HT1080 (cell line): Measurements from ENCODE around the gene POLN. TPM values are rescaled to one million over a fixed set of nuclear protein-coding genes. Genes with fewer than 3 reads are reported as not detected.
"Not testable (repeated sequence)": the region's sequence is repeated elsewhere in the genome, so short reads cannot be mapped to it uniquely, and the experiment has no call there.

ENCODE experiments used
- DNase-seq: peaks from one replicate; pipeline ENCODE4 v3.0.0-alpha.2; 2015; ENCODE audit warnings: low read depth
- total RNA-seq: library from RNA; depleted of rRNA; stranded (reverse); fragments of >200 nt; shearing (Covaris generic); gene quantifications from 2 replicates; pipeline ENCODE4 v1.2.3, GENCODE V29; 2014

The POLN gene
- total RNA-seq, 1 experiment from 2014 or later = 2.9 TPM

DNA sequence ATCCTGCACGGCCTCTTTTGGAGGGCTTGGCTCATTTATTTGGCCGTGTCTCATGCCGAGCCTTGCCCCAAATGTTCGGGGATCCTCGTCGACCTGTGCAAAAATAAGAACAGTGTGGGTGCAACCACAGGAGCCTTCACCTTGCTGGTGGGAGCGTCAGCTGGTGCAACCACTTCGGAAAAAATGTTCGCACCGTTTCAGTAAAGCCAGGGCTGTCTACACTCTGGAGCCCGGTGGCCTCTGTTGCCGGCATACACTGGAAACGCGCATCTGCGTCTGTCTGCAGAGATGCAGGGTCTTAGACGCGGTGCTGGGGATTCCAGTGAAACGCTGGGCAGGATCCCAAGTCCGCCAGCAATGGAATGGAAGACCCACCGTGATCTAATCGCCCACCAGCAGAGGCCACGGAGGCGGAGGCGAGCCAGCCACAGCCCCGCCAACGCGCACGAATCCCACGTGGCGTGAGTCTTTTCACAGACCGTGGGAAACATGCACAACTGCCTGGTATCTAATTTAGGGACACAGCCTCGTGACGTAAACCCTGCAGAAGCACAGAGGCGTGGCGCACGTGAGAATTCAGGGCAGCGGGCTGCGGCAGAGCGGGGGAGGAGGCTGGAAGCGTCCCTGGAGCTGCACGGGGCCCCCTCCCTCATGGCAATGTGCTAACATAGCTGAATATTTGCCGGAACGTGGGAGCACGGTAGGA, 33.8 kb upstream of the POLN start:
- no peak for DNase-seq

- not testable (repeated sequence) for DNase-seq
Measured at GRCh38 chr4:2275044-2275397, 33.1 kb upstream of the POLN start.

GRCh38 chr4:2274320-2275043, 32.6 kb upstream of the POLN start:
- no peak for DNase-seq

DNA sequence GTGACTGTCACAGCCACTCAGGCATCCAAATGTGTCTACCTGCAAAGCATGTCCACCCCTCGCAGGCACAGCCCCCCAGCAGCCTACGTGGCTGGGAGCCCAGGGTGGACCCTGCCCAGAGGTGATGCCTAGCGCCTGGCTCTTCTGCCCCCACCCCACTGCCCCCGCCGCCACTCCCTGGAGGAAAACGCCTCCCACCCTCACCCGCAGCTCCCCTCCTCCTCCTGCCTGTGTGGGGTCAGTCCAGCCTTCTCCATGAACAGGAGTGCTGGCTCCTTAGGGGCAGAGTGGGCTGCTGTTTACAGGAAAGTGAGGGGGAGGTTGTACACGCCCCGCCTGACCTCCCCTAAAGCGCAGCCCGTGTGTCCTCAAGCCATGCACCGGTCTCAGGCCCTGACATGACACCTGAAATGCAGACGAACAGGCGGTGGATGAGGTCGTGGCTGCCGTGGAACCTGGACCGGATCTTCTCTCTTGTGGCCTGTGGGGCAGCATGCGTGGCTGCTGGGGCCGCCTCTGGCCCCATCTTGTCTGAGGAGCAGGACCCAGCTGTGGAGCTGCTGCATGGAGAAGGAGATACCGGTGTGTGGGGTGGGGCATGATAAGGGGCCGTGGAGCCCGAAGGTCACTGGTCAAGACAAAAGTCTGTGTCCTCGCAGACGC, 31.9 kb upstream of the POLN start:
- no peak for DNase-seq

GRCh38 chr4:2273221-2273620, 31.3 kb upstream of the POLN start:
- DNase-seq = no peak

DNA sequence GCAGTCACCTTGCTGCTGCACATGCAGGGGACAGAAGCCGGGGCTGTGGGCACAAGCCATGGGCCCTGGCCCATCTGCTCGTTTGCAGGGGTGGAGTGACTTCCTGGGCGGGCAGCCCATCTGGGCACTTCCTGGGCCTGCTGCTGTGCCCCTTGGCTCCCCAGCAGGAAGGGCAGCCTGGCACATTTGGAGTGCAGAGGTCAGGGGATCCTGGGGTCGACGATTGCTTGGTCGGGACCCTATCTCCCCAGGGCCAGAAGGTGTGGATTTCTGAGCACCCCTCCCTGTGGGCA, 30.9 kb upstream of the POLN start:
- DNase-seq = no peak

DNA sequence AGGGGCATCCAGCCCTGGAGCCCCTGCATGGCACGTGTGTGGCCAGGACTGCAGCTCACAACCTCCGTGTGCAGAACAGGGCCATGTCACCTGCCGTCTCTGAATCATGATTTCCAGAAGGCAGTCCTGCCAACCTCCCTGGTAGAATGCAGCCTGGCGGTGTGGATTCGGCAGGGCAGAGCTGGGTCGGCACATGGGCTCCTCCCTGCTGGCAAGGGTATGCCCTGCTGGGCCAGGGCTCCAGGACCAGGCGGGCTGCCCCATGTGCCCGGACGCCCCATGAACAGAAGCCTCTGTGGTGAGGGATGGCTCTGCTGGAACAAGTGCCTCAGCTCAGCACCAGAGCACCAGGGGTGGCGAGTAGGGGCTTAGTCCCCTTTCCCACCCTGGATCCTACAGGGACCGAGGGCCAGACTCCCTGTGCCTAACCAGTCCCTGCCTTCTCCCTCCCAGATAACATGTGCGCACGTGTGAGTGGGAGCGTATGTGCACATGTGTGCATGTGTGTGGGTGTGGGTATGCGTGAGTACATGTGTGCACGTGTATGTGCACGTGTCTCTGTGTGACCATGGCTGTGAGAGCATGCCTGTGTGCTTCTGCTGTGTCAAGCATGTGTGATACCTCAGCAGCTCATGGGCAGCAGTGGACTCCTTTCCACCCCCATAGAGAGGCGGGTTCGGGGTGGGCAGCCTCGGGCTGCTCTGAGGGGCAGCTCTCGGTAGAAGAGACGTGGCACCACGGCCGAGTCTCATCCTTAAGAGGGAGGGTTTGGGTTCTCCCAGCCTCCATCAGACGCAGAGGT, 30.3 kb upstream of the POLN start:
- DNase-seq = no peak

GRCh38 chr4:2271279-2272025, 29.5 kb upstream of the POLN start:
- no peak for DNase-seq

- DNase-seq = no peak
Measured at GRCh38 chr4:2270341-2271165, 28.6 kb upstream of the POLN start.

DNA sequence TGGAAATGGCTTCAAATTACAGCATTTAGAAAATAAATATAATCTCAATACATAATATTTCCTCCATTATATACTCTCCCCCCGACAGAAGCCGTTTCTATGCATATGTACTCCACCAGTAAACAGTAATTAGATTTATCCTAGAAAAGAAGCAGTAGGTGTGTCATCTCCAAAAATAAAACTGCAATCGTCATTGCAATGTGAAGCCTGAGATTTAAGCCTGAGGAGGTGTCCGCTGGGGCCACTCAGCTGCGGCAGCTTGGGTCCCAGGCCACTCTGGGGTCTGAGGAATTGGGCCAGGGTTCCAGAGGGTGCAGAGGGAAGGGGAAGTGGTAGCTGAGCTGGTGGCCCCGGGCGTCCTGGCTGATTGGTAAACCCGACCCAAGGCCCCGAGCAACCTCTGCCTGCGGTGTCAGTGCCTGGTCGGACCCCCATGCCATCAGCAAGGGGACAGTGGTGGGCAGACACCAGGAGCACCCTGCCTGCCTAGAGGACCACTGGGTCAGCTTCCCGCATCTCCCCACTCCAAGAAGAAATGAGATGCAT, 27.8 kb upstream of the POLN start:
- no peak for DNase-seq

GRCh38 chr4:2269206-2269531, 27.2 kb upstream of the POLN start:
- no peak for DNase-seq

DNA sequence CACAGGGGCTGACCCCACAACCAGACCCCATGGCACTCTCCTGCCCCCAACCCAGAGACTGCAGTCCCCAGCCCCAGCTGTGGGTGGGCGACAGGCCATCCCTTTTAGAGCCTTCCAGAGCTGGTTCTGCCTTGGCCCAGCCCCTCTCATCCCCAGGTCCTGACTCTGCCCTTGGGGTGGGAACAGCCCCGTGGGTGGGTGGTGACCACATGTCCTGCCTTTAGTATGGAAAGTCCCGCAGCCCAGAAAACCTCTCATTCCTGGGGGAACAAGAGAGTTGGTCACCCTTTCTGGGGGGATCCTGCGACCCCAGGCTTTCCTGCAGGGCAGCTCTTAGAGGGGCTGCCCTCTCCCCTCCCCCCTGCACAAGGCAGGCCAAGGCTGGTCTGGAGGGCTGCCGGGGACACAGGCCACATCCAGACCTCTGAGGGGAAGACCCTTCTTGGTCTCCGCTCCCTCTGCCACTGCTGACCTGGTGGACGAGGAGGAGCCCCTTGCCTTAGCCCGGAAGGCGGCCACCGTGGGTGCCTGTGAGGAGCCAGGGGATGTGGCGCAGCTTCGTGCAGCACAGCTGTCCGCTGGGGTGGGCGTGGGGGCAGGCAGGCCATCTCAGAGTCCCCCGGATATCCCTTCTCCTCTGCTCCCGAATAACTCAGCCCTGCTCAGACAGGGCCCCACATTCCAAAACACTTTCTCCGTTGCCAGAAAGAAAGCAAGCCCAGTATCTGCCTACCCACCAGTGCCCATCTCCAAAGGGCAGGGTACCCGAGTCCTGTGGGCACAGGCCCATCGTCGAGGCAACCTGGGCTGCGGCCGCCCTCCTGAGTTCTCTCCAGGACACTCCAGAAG, 26.7 kb upstream of the POLN start:
- DNase-seq = no peak

DNA sequence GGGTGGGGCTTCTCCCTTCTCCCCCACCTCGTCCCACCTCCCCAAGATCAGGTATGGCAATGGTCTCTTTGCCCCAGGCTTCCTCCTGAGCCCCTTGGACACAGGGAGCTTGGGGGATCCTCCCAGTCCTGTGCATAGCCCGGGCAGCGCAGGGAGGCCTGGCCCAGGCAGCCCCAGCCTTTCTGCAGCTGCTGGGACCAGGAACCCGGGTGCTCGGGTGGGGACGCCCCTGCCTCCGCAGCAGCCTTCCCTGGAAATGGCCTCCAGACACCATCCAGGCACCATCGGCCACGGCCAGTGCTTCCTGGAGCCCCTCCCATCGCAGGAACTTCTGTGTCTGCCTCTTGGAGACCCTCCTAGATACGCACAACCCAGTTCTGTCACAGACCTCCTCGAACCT, 25.9 kb upstream of the POLN start:
- DNase-seq = no peak

GRCh38 chr4:2267320-2267811, 25.4 kb upstream of the POLN start:
- no peak for DNase-seq

- DNase-seq = no peak
Measured at GRCh38 chr4:2266821-2267220, 24.9 kb upstream of the POLN start.

DNA sequence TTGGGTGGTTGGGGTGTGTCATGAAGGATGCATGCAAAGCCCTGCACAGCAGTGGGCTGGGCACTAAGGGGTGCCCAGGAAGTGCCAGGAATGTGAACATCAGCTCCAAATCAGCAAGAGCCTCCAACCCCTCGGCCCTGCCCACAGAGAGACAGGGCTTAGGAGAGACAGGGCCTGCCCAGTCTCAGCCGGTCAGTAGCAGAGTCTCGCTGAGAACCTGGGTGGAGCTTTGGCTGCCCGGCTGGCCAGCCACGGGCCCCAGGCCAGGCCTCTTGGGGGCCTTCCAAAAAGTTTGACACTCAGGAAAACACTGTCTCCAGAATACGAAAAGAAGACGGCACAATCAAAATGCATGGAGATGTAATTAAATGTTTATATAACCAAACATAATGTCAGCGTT, 24.3 kb upstream of the POLN start:
- DNase-seq = no peak

- no peak for DNase-seq
Measured at GRCh38 chr4:2265113-2266110, 23.5 kb upstream of the POLN start.

DNA sequence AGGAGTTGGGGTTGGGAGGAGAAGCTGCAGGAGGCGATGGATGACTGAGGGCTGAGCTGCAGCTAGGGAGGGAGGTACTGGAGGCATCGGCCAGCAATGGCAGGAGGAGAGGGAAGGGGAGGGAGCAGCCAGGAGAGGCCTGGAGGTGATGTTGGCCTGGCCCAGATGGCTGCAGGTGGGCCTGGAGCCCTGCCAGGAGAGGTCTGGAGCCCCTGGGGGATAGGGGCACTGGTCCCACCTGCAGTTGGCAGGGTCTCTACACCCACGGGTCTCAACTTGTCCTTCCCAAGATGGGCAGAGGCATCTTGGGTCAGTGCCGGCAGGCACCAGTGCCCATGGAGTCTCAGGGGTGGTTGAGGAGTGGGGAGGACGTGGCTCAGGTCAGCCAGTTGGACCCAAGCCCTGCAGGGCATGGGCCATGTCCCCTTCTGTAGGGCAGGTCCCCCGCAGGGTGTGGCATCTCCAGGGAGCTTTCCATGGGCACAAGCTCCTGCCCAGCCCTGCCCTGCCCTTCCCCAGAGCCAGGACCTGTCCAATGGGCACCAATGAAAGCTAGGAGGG, 22.6 kb upstream of the POLN start:
- DNase-seq = no peak
